ENCODE data around the gene SAMD4B.

- no peak for TF ChIP-seq CTCF (IDR thresholded peaks at IDR 0.05)
- TF ChIP-seq POLR2A (IDR thresholded peaks at IDR 0.05), result no peak
These were observed 63.2 kb downstream of the SAMD4B start for GRCh38 chr19:39405261-39405957.
